OCI-LY1 (cell line): ENCODE data around the gene AP4E1.

Experiments
- H2AFZ ChIP-seq: fragments of 200-600 bp; sonication (generic), shearing (Covaris generic); 2 replicates; pipeline ENCODE4 v1.6.0; 2014; ENCODE audit warnings: antibody characterized with exemption, mild to moderate bottlenecking, low read length
- H3F3A ChIP-seq: fragments of 200-600 bp; sonication (generic), shearing (Covaris generic); 2 replicates; pipeline ENCODE4 v1.6.0; 2014; ENCODE audit warnings: mild to moderate bottlenecking, antibody characterized with exemption, low read length, moderate library complexity; ENCODE audit not compliant: insufficient read depth
- H3K27ac ChIP-seq: fragments of 200-600 bp; sonication (generic); 2 replicates; pipeline ENCODE4 v1.5.1; 2014; ENCODE audit warnings: low read length, mixed run types, mild to moderate bottlenecking, low read depth; ENCODE audit not compliant: poor library complexity, severe bottlenecking
- H3K27me3 ChIP-seq: fragments of 200-600 bp; sonication (generic); 2 replicates; pipeline ENCODE4 v1.6.0; 2014; ENCODE audit warnings: antibody characterized with exemption, mild to moderate bottlenecking, low read length, moderate library complexity; ENCODE audit not compliant: insufficient read depth
- H3K36me3 ChIP-seq: fragments of 200-600 bp; sonication (generic); 2 replicates; pipeline ENCODE4 v1.6.1; 2014; ENCODE audit warnings: mild to moderate bottlenecking, antibody characterized with exemption, low read length, moderate library complexity, mixed read lengths; ENCODE audit not compliant: insufficient read depth
- H3K4me1 ChIP-seq: fragments of 200-600 bp; sonication (generic); 2 replicates; pipeline ENCODE4 v1.5.1; 2014; ENCODE audit warnings: mild to moderate bottlenecking, low read length, moderate library complexity; ENCODE audit not compliant: insufficient read depth, severe bottlenecking
- H3K4me2 ChIP-seq: fragments of 200-600 bp; sonication (generic), shearing (Covaris generic); 2 replicates; pipeline ENCODE4 v1.6.1; 2014; ENCODE audit warnings: low read length
- H3K4me3 ChIP-seq: fragments of 200-600 bp; sonication (generic); 2 replicates; pipeline ENCODE4 v1.5.1; 2014; ENCODE audit warnings: low read length, low read depth, mild to moderate bottlenecking, mixed read lengths; ENCODE audit not compliant: poor library complexity, severe bottlenecking
- H3K79me2 ChIP-seq: fragments of 200-600 bp; shearing (Covaris generic); 2 replicates; pipeline ENCODE4 v1.6.1; 2016; ENCODE audit warnings: mixed run types, low read length, mixed read lengths; ENCODE audit not compliant: insufficient read depth
- H3K9ac ChIP-seq: fragments of 200-600 bp; sonication (generic), shearing (Covaris generic); 2 replicates; pipeline ENCODE4 v1.6.1; 2014; ENCODE audit warnings: mild to moderate bottlenecking, low read length, mixed read lengths
- H3K9me2 ChIP-seq: fragments of 200-600 bp; sonication (generic), shearing (Covaris generic); 2 replicates; pipeline ENCODE4 v1.6.1; 2014; ENCODE audit warnings: low read depth, mild to moderate bottlenecking, low read length, mixed read lengths
- H3K9me3 ChIP-seq: fragments of 200-600 bp; shearing (Covaris generic); 2 replicates; pipeline ENCODE4 v1.6.1; 2014; ENCODE audit warnings: low read length, mixed read lengths
- H4K20me1 ChIP-seq: fragments of 200-600 bp; sonication (generic), shearing (Covaris generic); 2 replicates; pipeline ENCODE4 v1.6.0; 2016; ENCODE audit warnings: mild to moderate bottlenecking, low read length; ENCODE audit not compliant: insufficient read depth
- EZH2 ChIP-seq: fragments of 200-600 bp; sonication (generic), shearing (Covaris generic); IDR thresholded peaks from 2 replicates; pipeline ENCODE4 v1.8.0; 2017; ENCODE audit warnings: borderline replicate concordance, mixed run types, mild to moderate bottlenecking, antibody characterized with exemption, low read length, moderate library complexity, mixed read lengths
- TF ChIP-seq, protein P1 (sequence below): fragments of 200-600 bp; sonication (generic), shearing (Covaris generic); IDR thresholded peaks from 2 replicates; pipeline ENCODE4 v1.5.1; 2017; ENCODE audit warnings: mild to moderate bottlenecking, antibody characterized with exemption, low read length, moderate library complexity, mixed read lengths

Gene AP4E1

DNA sequence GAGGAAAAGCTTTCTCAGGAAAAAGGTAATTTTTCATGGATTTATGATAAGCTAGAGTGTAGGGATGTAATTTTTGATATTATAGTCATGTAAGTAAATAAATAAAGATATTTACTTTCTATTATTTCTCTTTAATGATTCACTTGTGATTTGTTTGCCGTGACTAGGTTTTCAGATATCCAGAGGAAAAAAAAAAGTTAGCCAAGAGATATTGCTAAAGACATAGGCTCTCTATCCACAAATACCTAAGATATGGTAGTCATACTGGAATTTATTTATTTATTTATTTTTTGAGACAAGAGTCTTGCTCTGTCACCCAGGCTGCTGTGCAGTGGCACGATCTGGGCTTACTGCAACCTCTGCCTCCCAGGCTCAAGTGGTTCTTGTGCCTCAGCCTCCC, 59.9 kb downstream of the AP4E1 start:
- no peak overlapping the region for H3K4me3 ChIP-seq
- H3K79me2 ChIP-seq: no peaks in the 10 kb centered on the region
- H3F3A ChIP-seq: no peaks in the 10 kb centered on the region
- H2AFZ ChIP-seq: no peak overlapping the region
- TF ChIP-seq, protein P1, sequence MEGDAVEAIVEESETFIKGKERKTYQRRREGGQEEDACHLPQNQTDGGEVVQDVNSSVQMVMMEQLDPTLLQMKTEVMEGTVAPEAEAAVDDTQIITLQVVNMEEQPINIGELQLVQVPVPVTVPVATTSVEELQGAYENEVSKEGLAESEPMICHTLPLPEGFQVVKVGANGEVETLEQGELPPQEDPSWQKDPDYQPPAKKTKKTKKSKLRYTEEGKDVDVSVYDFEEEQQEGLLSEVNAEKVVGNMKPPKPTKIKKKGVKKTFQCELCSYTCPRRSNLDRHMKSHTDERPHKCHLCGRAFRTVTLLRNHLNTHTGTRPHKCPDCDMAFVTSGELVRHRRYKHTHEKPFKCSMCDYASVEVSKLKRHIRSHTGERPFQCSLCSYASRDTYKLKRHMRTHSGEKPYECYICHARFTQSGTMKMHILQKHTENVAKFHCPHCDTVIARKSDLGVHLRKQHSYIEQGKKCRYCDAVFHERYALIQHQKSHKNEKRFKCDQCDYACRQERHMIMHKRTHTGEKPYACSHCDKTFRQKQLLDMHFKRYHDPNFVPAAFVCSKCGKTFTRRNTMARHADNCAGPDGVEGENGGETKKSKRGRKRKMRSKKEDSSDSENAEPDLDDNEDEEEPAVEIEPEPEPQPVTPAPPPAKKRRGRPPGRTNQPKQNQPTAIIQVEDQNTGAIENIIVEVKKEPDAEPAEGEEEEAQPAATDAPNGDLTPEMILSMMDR: no peak
- no peak for TF ChIP-seq EZH2
- no peak overlapping the region for H3K9ac ChIP-seq
- peaks cover 19% of the 10 kb centered on the region for H3K9me3 ChIP-seq
- H3K4me2 ChIP-seq: no peak overlapping the region
- H3K4me1 ChIP-seq: no peaks in the 10 kb centered on the region
- no peaks in the 10 kb centered on the region for H4K20me1 ChIP-seq
- no peaks in the 10 kb centered on the region for H3K27me3 ChIP-seq
- no peak overlapping the region for H3K27ac ChIP-seq
- H3K9me2 ChIP-seq: no peaks in the 10 kb centered on the region
- peaks cover 60% of the 10 kb centered on the region for H3K36me3 ChIP-seq

DNA sequence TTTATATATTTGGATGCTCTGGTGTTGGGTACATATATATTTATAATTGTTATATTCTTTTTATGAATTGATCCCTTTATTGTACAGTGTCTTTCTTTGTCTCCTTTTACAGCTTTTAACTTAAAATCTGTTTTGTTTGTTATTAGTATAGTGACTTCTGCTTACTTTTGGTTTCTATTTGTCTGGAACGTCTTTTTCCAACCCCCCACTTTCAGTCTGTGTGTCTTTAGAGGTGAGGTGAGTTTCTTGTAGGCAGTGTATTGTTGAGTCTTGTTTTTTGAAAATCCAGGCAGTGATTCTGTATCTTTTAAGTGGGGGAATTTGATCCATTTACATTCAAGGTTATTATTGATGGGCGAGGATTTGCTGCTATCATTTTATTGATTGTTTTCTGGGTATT, 62.0 kb downstream of the AP4E1 start:
- no peak overlapping the region for H3K9ac ChIP-seq
- no peaks in the 10 kb centered on the region for H3K9me2 ChIP-seq
- H3K27ac ChIP-seq: no peak overlapping the region
- no peaks in the 10 kb centered on the region for H3K4me1 ChIP-seq
- no peak overlapping the region for H3K4me2 ChIP-seq
- no peaks in the 10 kb centered on the region for H3F3A ChIP-seq
- peaks cover 9% of the 10 kb centered on the region for H3K9me3 ChIP-seq
- peaks cover 71% of the 10 kb centered on the region for H3K36me3 ChIP-seq
- TF ChIP-seq EZH2: no peak
- TF ChIP-seq, protein P1: no peak
- no peak overlapping the region for H2AFZ ChIP-seq
- no peak overlapping the region for H3K4me3 ChIP-seq
- no peaks in the 10 kb centered on the region for H3K79me2 ChIP-seq
- no peaks in the 10 kb centered on the region for H3K27me3 ChIP-seq
- no peaks in the 10 kb centered on the region for H4K20me1 ChIP-seq

DNA sequence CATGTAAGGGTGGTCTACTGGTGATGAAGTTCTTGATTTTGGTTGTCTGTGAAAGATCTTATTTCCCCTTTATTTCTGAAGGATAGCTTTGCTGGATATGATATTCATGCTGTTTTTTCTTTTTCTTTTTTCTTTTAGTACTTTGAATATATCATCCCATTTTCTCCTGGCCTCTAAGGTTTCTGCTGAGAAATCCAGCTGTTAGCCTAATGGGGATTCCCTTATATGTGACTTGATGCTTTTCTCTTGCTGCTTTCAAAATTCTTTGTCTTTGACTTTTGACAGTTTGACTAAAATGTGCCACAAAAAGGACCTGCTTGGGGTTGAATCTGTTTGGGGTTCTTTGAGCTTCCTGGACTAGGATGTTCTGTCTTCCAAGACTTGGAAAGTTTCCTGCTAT, 62.6 kb downstream of the AP4E1 start:
- H3K4me3 ChIP-seq: no peak overlapping the region
- no peaks in the 10 kb centered on the region for H3F3A ChIP-seq
- no peaks in the 10 kb centered on the region for H3K4me1 ChIP-seq
- TF ChIP-seq EZH2: no peak
- TF ChIP-seq, protein P1: no peak
- no peak overlapping the region for H3K9ac ChIP-seq
- H2AFZ ChIP-seq: no peak overlapping the region
- H3K27ac ChIP-seq: no peak overlapping the region
- H4K20me1 ChIP-seq: no peaks in the 10 kb centered on the region
- no peaks in the 10 kb centered on the region for H3K27me3 ChIP-seq
- H3K9me2 ChIP-seq: no peaks in the 10 kb centered on the region
- peaks cover 9% of the 10 kb centered on the region for H3K9me3 ChIP-seq
- no peaks in the 10 kb centered on the region for H3K79me2 ChIP-seq
- H3K4me2 ChIP-seq: no peak overlapping the region
- H3K36me3 ChIP-seq: peaks cover 72% of the 10 kb centered on the region
